Progenitor cell of endocrine pancreas (in vitro differentiated cells): Measurements from ENCODE around the gene SLAMF6. TPM values are rescaled to one million over a fixed set of nuclear protein-coding genes. Genes with fewer than 3 reads are reported as not detected.
"Not testable (repeated sequence)": the region's sequence is repeated elsewhere in the genome, so short reads cannot be mapped to it uniquely, and the experiment has no call there.

ENCODE experiments used
- DNase-seq: peaks from one replicate; pipeline ENCODE4 v3.0.0; 2021; ENCODE audit warnings: low spot score; ENCODE audit not compliant: unreplicated experiment
- H3K27ac Mint-ChIP-seq: 2 replicates; pipeline ENCODE4 v1.8.0; 2021; ENCODE audit warnings: mild to moderate bottlenecking, moderate library complexity, mixed read lengths
- H3K27me3 Mint-ChIP-seq: 2 replicates; pipeline ENCODE4 v1.8.0; 2021; ENCODE audit warnings: mixed read lengths
- H3K36me3 Mint-ChIP-seq: 2 replicates; pipeline ENCODE4 v1.8.0; 2022; ENCODE audit warnings: mixed read lengths; ENCODE audit not compliant: insufficient read depth
- H3K4me1 Mint-ChIP-seq: 2 replicates; pipeline ENCODE4 v1.8.0; 2021; ENCODE audit warnings: low read depth, mixed read lengths
- H3K4me3 Mint-ChIP-seq: 2 replicates; pipeline ENCODE4 v1.8.0; 2021; ENCODE audit warnings: low read depth, mild to moderate bottlenecking, moderate library complexity, mixed read lengths
- H3K9me3 Mint-ChIP-seq: 2 replicates; pipeline ENCODE4 v1.8.0; 2021; ENCODE audit warnings: low read depth, mixed read lengths
- CTCF ChIP-seq: fragments of 200-600 bp; sonication (generic); IDR thresholded peaks from one replicate; pipeline ENCODE4 v1.5.0; 2021; ENCODE audit warnings: antibody characterized with exemption, mild to moderate bottlenecking; ENCODE audit not compliant: unreplicated experiment
- total RNA-seq: library from RNA; stranded (reverse); gene quantifications from 2 replicates; pipeline ENCODE4 v1.2.1, GENCODE V29; 2021

SLAMF6 gene
- total RNA-seq, 1 donor from 2014 or later = not detected

- peaks cover 29% of the 10 kb centered on the region for H3K9me3 Mint-ChIP-seq
- H3K4me1 Mint-ChIP-seq = peaks cover 1% of the 10 kb centered on the region
- no peaks in the 10 kb centered on the region for H3K36me3 Mint-ChIP-seq
- no peak for DNase-seq
- H3K4me3 Mint-ChIP-seq = no peak overlapping the region
- H3K27ac Mint-ChIP-seq = no peak overlapping the region
- TF ChIP-seq CTCF = no peak
- H3K27me3 Mint-ChIP-seq = no peaks in the 10 kb centered on the region
These were observed 18.4 kb downstream of the SLAMF6 start for GRCh38 chr1:160504651-160505050.

GRCh38 chr1:160503087-160503486 is 20.0 kb downstream of the SLAMF6 start:
- Mint-ChIP-seq H3K4me3 (no peak overlapping the region), H3K27me3 (no peaks in the 10 kb centered on the region), H3K27ac (no peak overlapping the region), H3K9me3 (peaks cover 36% of the 10 kb centered on the region), H3K36me3 (peaks cover 1% of the 10 kb centered on the region), H3K4me1 (peaks cover 1% of the 10 kb centered on the region)
- TF ChIP-seq CTCF = no peak
- DNase-seq = no peak

GRCh38 chr1:160500321-160500990 is 22.6 kb downstream of the SLAMF6 start:
- Mint-ChIP-seq H3K27ac (no peak overlapping the region), H3K27me3 (no peaks in the 10 kb centered on the region), H3K9me3 (peaks cover 14% of the 10 kb centered on the region), H3K36me3 (peaks cover 1% of the 10 kb centered on the region), H3K4me1 (peaks cover 1% of the 10 kb centered on the region), H3K4me3 (no peak overlapping the region)
- no peak for TF ChIP-seq CTCF
- DNase-seq = no peak

GRCh38 chr1:160499631-160500030 is 23.4 kb downstream of the SLAMF6 start:
- Mint-ChIP-seq H3K27me3 (no peaks in the 10 kb centered on the region), H3K4me3 (no peak overlapping the region)

GRCh38 chr1:160498301-160499065 is 24.6 kb downstream of the SLAMF6 start:
- not testable (repeated sequence) for H3K4me1 Mint-ChIP-seq, DNase-seq, H3K27ac Mint-ChIP-seq, H3K27me3 Mint-ChIP-seq, H3K4me3 Mint-ChIP-seq, H3K36me3 Mint-ChIP-seq
- peaks cover 14% of the 10 kb centered on the region for H3K9me3 Mint-ChIP-seq

More at GRCh38 chr1:160499631-160500030, 23.4 kb downstream of the SLAMF6 start:
- Mint-ChIP-seq H3K36me3 (peaks cover 1% of the 10 kb centered on the region), H3K9me3 (peaks cover 14% of the 10 kb centered on the region), H3K4me1 (peaks cover 1% of the 10 kb centered on the region), H3K27ac (no peak overlapping the region)
- no peak for TF ChIP-seq CTCF
- no peak for DNase-seq
